GM12865 (cell line): Measurements from ENCODE around the gene RUFY3.
"Not testable (repeated sequence)": the region's sequence is repeated elsewhere in the genome, so short reads cannot be mapped to it uniquely, and the experiment has no call there.

ENCODE experiments used
- DNase-seq: peaks from one replicate; pipeline ENCODE4 v3.0.0; 2010; ENCODE audit warnings: low read depth
- H3K4me3 ChIP-seq: 2 replicates; pipeline ENCODE4 v1.5.1; 2011; ENCODE audit warnings: mild to moderate bottlenecking, low read depth, low read length, control low read depth
- CTCF ChIP-seq: IDR thresholded peaks from 2 replicates; pipeline ENCODE4 v1.5.1; 2011; ENCODE audit warnings: low read length, control low read depth, low read depth, inconsistent platforms; ENCODE audit not compliant: insufficient read depth; ENCODE audit errors: missing control alignments

RUFY3 gene

GRCh38 chr4:70761276-70761816, 39.6 kb downstream of the RUFY3 start:
- no peak for DNase-seq
- no peak overlapping the region for H3K4me3 ChIP-seq
- no peak for TF ChIP-seq CTCF

GRCh38 chr4:70765368-70765767, 43.6 kb downstream of the RUFY3 start:
- no peak overlapping the region for H3K4me3 ChIP-seq
- DNase-seq = no peak
- no peak for TF ChIP-seq CTCF

- H3K4me3 ChIP-seq = no peak overlapping the region
- no peak for DNase-seq
- no peak for TF ChIP-seq CTCF
These were observed 46.7 kb downstream of the RUFY3 start for GRCh38 chr4:70768301-70768948.

DNA sequence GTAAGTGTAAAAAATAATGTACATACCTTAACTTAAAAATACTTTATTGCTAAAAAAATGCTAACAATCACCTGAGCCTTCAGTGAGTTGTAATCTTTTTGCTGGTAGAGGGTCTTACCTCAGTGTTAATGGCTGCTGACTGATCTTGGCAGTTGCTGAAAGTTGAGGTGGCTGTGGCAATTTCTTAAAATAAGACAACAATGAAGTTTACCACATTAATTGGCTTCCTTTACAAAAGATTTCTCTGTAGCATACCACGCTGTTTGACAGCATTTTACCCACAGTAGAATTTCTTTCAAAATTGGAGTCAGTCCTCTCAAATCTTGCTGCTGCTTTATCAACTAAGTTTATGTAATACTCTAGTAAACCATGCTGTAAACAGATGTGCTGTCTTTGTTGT, 47.6 kb downstream of the RUFY3 start:
- H3K4me3 ChIP-seq, DNase-seq: not testable (repeated sequence)

DNA sequence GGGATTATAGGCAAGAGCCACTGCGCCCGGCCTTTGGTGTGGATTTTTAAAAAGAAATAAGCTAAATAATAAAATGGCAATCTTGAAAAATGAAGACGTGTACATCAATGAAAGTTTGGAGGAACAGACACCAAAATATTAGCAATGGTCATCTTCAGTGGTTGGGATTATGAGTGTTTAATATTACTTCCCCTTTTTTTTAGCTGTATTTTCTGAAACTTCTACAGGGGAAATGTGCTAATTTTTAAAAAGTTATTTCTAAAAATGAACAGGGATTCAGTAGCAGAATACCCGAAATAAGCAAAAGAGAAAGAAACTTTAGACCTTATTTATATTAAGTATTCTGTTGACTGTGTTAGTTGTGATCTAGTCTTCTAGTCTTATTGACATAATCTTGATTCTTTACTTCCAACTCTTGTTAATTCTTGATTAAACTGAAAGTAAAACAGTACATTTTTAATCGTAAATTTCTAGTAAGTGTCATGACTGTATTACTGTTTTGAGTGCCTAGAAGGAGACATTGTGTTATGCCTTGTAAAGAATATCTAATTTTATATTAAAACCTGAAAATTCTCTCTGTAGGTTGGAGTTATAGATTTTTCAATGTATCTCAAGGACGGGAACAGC, 51.3 kb downstream of the RUFY3 start:
- no peak for TF ChIP-seq CTCF
- H3K4me3 ChIP-seq = peak overlapping the region; percentile 15; the same call in 1 of the 2 replicates
- DNase-seq = peak; percentile 10

- no peak for TF ChIP-seq CTCF
- H3K4me3 ChIP-seq = no peak overlapping the region
- DNase-seq = no peak
These were observed 57.2 kb downstream of the RUFY3 start for GRCh38 chr4:70778888-70779422.

DNA sequence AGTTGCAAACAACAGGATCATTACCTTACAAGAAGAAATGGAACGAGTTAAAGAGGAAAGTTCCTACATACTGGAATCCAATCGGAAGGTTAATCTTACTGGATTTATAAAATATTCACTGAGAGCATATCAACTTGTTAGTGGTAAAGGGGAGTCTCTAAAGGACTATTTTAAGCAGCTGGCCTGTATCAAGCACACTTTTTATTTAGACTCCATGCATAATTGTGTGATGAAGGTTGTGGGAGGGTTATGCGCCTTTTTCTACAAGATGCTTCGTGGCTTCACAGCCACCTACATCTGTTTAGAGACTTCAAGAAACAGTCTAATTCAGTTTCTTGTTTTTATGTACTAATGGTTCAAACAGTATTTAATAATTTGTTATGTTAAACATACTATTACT, 61.3 kb downstream of the RUFY3 start:
- no peak for DNase-seq
- no peak for TF ChIP-seq CTCF
- H3K4me3 ChIP-seq = no peak overlapping the region
